HG03378 (cell line): ENCODE measurements around the gene MX1.

Experiments used
- ATAC-seq: cut with Tn5 transposase; IDR thresholded peaks from one replicate; pipeline ENCODE4 v1.9.1; 2021; ENCODE audit warnings: mild to moderate bottlenecking, moderate library complexity; ENCODE audit not compliant: unreplicated experiment

Gene MX1

DNA sequence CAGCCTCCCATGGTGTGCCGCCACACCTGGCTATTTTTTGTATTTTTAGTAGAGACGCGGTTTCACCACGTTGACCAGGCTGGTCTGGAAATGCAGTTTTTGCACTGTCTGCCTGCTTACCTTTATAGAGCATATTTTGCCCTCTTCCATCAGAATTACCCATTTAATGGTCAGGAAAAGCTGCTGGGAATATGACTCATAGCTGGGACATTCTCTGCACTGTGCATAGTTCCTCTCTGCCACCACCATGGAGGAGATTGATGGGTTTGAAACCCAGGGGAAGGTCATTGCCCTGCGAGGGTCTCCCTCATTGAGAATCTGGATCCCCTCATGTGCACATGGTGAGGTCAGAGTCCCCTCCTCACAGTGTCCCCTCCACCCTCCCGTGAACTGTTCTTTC is 32.1 kb downstream of the MX1 start:
- no peak for ATAC-seq

DNA sequence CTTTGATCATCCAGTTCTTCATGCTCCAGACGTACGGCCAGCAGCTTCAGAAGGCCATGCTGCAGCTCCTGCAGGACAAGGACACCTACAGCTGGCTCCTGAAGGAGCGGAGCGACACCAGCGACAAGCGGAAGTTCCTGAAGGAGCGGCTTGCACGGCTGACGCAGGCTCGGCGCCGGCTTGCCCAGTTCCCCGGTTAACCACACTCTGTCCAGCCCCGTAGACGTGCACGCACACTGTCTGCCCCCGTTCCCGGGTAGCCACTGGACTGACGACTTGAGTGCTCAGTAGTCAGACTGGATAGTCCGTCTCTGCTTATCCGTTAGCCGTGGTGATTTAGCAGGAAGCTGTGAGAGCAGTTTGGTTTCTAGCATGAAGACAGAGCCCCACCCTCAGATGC is 32.5 kb downstream of the MX1 start:
- ATAC-seq = no peak

DNA sequence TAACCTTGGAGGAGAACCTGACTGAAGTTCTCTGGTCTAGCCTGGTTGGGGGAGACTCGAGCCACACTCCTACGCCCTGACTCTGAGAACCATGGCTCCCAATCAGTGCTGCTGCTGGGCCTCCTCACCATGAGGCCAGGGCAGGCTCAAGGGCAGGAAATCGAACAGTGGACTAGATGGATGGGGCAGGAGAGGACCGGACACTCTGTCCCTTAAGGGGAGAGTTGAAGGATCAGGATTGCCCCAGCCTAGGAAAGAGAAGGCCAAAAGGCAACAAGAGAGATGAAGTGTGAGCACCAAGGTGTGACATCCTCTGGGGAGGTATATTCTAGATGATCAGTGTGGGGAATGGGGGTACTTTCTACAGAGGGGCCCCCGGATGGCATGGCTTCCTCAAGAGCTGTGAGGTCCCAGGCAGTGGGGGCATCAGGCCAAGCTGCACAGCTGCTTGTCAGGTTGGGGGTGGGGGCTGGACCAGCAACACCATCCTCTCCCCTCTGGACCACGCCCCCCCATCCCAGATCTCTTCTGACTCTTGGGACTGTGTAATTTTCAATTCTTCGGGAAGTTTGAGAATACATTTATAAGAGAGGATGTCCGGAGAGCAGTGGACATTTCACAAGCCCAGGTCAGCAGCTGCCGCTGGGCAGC is 34.0 kb downstream of the MX1 start:
- ATAC-seq = no peak

DNA sequence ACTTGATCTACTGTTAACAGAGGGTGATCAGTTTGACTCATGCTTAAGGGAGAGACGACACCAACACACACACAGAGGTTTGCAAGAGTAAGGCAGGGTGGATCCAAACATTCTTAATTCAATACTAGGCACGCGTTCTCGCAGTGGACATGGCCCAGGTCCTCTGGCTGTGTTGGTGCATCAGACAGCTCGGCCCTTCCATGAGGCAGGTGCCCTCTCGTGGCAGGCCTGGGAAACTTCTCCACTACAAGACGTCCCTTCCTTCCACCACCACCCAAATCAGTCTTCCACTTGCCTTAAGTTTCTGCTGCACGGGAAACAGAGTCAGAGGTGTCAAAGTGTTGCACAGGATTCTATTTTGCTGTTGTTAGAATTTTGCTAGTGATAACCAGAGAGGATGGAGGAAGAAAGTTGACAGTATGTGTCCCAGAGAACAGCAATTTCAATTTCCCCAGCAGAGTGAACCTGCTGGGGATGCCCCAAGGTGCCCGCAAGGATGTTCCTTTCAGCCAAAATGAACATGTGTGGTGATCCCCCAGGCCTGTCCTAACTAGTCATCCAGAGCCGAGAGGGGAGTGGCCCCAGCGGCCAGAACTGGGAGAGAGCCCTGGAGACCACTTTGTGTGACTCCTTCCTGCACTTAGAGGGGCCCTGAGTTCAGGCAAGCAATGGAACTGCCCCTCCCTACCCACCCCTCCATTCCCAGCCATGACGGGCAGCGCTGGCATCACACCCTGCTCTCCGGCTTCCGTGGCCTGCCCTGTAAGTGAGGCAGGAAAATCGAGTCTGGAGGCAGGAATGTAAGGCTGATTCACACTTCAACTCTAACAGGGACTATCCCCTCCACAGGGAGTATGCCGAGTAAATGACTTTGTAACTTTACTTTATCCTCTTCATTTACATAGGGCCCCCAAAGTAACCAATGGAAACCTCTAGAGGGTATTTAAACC is 34.8 kb downstream of the MX1 start:
- ATAC-seq = peak; percentile 58

DNA sequence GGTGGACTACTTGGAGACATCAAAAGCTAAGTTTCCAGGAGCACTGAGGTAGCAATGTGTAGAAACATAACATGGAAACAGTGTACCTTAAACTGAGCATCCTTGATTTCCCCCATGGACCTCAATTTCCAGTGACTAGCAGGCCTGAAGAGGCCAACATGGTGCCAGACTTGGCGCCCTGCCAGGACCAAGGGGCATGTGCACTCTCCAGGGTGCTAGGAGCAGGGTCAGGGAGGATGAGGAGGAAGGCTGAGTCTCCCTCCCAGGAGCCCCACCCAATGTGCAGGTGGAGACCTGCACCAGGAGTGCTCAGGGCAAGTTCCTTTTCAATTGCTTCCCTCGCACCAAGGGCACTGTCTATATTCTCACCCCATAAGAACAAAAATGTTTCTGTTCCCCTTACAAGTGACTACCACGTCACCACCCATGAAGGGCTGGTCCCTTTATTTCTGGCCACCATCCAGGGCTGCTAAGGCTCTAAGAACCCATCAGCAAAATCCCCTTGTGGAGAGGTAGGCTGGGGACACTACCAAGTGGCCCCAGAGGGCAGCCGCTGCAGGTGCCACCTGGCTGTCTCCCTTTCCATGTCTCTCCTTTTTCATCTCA is 39.2 kb downstream of the MX1 start:
- no peak for ATAC-seq

DNA sequence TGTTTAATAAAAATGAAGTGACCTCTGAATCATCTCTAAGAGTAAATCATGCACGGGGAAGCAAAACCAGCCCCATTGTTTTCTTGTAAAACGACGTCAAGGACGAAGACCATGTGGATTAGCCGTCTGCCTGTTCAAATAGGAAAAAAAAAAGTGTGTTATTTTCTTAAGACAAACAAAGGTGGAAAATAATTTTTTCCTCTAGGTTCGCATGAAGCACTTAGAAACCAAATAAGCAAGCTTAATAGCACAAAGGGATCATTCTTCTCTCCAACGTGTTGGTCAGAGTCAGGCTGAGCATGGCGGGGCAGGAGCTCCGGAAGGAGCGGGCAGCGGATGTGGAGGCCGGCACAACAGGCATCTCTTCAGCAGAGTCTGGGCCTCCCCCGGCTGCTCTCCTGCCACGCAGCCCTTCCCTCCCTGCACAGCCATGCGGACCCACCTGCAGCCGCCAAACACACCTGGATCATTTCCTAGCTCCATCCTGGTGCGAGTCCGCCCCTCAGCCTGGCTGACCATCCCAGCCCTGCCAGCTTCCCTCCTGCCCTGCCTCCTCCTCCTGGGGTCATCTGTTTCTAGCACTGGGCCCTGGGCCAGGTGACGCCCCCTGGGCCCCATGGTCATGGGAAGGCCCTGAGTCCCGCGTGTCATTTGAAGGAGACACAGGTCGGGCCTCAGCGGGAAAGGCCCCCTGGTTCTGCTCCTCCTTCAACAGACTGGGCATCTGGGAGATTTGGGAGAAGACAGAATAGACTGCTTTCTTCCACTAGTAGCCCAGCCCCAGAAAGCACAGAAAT is 40.2 kb downstream of the MX1 start:
- ATAC-seq = no peak

DNA sequence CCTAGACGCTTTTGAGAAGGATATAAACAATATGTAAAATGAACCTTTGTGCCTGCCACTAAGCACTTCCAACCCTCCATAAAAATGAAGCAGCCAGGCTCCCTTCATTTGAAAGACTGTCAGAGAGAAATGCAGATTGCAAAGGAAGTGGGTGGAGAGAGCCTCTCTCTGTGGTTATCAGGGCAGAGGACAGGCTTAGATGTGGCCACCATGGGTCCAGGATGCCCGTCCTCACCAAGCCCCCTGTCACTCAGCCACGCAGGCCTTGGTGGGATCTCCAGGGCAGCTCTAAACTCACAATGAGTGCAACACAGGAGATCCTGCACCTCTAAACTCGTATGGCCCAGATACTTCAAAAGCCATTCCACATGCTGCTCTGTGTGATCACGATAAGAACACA is 44.0 kb downstream of the MX1 start:
- no peak for ATAC-seq

DNA sequence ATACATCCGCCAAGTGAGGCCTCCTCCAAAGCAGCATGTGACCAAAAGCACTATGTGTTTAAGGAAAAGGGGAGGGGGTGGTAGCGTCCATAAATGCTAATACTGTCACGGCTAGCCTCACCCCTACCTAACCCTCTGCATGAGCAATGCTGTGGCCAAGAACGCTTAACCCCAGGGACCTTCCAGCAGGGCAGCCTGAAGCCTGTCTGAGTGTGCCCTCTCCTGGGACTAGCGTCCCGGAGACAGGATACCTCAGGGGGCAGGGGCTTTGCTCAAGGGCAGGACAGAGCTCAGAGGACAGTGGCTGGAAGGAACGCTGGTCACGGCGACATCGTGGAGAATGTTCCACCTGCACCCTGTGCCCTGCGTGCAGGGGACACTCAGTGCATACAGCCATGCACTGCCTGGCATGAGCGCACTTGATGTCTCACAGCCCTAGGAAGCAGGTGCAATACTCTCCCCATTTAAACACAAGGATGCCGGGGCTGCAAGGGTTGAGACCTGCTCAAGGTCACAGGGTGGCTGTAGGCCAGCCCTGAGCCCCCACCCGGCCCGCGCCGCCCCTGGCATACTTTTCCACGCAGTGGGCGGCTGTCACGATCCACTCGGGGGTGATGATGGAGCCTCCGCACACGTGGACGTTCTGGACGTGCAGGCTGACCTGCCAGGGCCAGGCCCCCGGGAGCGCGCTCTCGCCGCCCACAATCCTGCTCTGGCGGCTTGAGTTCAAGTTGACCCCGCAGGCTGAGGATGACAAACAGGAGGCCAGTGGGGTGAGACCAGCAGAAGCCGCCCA is 46.9 kb downstream of the MX1 start:
- ATAC-seq = no peak

DNA sequence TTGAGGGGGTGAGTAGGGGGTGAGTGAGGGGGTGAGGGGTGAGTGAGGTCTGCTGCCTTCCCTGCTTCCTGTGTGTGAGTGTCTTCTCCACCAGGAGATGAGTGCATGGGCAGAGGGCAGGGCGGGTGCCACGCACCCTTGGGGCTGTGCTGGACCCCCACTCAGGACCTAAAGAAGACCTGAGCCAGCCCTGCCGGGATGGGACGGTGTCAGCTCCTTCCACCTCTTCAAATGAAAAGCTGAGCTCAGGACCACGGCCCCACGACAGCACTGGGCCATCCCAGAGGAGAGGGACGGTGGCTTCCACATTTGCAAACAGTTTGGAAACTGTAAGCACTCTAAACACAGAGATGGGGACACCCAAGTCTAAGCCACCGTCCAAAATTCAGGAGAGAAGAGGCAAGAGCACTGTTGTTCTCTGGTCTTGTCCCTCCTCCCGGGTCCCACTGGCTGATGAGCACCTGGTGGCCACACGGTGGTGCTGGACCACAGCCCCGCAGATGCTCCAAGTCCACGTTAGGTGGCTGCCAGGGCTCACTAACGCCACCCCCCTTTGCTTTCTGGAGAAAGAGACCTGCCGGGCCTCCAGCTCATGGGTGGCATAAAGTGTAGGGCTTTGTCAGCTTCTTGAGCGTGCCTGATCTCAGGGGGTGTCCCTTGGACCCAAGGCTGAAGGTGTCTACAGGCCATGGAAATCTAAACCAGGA is 49.8 kb downstream of the MX1 start:
- no peak for ATAC-seq

DNA sequence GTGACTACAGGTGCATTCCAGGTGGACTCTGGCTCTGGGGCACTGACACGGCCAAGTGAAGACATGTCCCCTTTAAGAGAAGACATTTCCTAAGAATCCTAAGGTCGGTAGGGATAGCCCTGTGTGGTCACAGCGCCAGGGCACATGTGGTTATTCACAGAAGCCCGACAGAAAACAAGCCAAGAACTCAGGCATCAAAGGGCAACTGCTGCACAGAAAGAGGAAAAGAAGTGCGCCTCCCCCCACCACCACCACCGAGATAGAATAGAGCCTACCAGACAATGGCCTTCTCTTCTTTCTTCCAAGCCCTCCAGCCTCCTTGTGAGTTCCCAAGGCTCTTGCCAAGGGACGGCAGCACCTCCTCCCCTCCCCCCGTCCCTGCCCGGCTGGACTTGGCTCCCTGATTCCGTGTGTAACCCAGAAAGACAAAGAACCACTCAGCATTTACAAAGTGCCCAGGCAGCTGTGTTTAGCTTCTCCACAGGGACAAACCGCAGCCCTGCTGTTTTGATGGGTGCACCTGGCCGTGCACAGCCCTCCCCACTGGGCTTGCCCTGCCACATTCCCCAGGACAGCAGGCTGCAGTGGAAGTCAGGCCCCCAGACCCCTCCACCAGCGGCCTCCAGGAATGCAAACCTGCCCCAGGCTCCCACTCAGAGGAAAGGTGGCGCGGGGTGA is 51.7 kb downstream of the MX1 start:
- ATAC-seq = no peak

DNA sequence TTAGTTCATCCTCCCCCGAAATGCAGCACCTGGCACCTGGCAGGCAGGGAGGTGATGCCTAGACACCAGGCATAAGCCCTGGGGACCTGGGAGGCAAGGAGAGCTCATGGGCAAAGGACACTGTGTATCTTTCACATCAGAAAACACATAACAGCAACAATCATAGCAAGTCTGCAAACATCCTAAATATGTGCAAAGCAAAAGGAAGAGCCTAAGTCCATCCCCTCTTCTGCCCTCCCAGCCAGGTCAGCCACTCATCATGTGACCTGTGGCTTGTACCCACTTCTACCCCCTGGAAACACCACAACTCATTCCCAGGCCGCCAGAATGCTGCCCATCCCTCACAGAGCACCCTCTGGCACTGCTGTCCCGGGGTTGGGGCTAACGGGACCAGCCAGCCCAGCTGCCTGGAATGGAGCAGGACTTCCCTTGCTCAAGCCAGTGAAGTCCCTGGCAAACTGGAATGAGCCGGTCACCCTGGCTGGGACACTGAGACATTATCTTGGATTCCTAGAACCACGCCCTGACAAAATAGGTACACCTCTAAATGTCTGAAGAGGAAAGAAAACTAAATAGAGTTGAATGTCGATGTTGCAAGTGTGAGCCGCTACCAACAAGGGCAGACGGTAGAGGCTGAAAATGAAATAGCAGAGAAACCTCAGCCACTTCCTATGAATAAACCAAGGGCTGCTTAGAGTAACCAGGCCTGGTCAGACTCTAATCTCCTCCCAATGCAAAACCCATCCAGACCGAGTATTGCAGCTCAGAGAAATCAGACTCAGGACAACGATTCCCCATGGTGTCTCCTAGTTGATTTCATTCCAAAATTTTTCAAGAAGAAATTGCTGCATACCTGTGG is 52.5 kb downstream of the MX1 start:
- ATAC-seq = no peak

DNA sequence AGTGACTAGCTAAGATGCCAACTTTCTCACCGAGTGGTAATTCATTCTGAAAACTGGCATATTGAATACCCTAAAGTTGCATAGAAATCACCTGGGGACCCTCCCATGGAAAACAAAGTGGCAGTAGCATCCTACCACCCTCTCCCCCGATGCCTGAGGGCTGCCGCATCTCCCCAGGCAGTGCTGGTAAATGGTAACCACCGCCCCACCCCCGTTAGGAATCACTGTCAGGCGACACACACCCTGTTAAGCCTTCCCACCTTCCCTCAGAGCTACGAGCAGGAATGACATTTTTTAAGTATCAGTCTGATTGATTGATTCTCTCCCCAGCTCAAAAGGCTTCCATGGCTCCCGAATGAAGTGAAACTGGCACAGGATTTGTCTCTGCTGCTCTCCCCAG is 53.6 kb downstream of the MX1 start:
- ATAC-seq = no peak

DNA sequence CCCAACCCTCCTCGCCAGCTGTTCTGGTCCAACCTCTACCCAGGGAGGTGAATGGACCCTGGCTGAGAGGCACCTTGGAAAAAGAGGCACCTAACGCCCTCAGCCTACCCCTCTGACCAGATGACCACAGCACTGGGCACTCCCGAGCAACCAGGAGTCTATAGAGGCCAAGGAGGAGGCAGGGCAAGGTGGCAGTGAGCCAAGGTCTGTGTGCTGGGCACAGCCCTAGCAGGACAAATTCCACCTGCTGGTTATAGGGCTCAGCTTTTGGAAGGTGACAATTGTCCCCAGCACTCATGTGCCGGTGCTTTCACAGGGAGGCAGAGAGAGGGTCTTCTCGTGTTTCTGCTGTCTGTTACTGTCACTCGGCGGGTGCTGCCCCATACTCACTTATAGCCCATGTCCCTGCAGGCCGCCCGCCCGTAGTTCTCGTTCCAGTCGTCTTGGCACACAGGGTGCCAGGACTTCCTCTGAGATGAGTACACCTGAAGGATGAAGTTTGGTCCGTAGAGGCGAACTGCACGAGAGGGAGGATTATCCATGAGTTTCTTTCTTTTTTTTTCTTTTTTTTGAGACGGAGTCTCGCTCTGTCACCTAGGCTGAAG is 54.1 kb downstream of the MX1 start:
- ATAC-seq = no peak

DNA sequence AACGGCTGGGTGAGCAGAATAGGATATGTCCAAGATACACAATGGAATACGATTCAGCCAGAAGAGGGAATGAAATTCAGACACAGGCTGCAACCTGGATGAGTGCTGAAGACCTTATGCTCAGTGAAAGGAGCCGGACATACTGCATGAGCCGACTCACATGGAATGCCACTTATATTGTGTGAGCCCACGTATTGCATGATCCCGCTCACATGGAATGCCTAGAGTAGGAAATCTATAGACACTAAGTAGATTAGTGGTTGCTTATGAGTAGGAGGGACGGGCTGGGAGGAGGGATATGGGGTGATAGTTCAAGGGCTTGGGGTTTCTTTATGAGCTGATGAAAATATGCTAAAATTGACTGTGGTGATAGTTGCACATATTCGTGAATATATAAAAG is 55.2 kb downstream of the MX1 start:
- ATAC-seq = no peak

DNA sequence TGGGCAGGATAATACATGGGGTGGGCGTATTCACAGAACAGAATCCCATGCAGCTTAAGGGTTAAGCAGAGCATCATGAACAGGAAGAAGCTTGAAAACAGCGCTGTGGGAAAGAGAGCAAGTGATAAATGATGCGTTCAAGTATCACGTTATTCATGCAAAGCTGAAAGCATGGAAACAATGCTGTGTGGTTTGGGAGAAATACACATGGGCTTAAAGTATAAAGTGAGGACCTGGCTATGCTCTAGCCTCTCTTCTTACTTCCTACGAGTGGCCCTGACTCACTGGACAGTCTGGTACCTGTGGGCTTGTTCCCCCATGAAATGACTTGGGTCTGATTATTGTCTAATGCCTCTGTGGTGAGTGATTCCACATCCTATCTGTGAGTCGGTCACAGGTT is 56.3 kb downstream of the MX1 start:
- ATAC-seq = no peak

DNA sequence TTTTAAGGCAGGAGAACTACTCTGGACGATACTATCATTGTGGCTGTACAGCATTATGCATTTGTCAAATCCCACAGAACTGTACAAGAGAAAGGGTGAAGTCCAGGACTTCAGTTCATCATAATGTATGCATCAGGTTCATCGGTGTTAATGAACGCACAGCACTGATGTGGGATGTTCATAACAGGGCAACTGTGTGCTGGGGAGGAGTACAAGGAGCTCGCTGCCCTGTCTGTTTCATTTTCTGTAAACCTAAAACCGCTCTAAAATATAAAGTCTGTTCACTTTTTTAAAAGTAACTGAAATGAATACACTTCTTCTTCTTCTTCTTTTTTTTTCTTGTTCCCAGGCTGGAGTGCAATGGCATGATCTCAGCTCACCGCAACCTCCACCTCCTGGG is 56.9 kb downstream of the MX1 start:
- no peak for ATAC-seq

DNA sequence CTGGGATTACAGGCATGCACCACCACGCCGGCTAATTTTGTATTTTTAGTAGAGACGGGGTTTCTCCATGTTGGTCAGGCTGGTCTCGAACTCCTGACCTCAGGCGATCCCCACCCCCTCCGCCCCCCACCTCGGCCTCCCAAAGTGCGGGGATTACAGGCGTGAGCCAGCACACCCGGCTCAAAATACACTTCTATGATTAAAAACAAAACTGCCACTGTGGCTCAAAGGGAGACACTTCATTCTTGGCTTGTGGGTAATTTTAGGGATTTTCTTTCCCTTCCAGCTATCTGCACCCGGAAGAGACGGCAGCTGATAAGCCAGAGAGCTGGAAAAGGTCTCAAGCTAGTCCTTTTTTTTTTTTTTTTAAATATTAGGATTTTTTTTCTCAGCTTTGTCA is 57.4 kb downstream of the MX1 start:
- ATAC-seq = no peak

DNA sequence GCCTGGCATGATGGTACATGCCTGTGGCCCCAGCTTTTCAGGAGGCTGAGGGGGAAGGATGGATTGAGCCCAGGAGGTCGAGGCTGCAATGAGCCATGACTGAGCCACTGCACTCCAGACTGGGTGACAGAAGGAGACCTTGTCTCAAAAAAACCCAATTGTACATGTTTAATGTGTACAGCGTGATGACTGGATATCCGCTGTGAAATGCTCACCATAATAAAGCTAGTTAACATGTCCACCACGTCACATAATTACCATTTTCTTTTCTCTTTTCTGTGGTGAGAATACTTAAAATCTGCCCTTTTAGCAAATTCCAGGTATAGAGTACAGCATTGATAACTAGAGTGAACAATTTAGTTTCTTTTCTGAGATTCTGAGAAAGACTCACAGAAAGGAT is 57.9 kb downstream of the MX1 start:
- no peak for ATAC-seq
